ENCODE results near the gene VPS51.

VPS51 gene

GRCh38 chr11:65095974-65096806 is at the start of gene VPS51:
Gene VPS51 (plus strand): TSS chr11:65096214. CDS start chr11:65096251, 37 bp downstream.
- DNase-seq (ENCODE audit: low read depth), result peak; percentile 71

- DNase-seq (ENCODE audit: low read depth), result no peak
Observed at GRCh38 chr11:65047581-65048422, 48.2 kb upstream of the VPS51 start.

GRCh38 chr11:65051398-65051858 is 44.6 kb upstream of the VPS51 start:
- DNase-seq (ENCODE audit: low read depth), result no peak

GRCh38 chr11:65053827-65054508 is 42.0 kb upstream of the VPS51 start:
- DNase-seq (ENCODE audit: low read depth), result no peak

- no peak for DNase-seq (ENCODE audit: low read depth)
Observed at GRCh38 chr11:65055538-65055937, 40.5 kb upstream of the VPS51 start.

- DNase-seq (ENCODE audit: low read depth), result no peak
Observed at GRCh38 chr11:65056999-65057398, 39.0 kb upstream of the VPS51 start.

- no peak for DNase-seq (ENCODE audit: low read depth)
Observed at GRCh38 chr11:65057526-65057925, 38.5 kb upstream of the VPS51 start.

- DNase-seq (ENCODE audit: low read depth), result no peak
Observed at GRCh38 chr11:65058012-65058411, 38.0 kb upstream of the VPS51 start.

GRCh38 chr11:65058419-65059054 is 37.5 kb upstream of the VPS51 start, which contains the start of gene NAALADL1:
Gene NAALADL1 (minus strand): TSS chr11:65058553. CDS start chr11:65058521, 32 bp downstream.
- no peak for DNase-seq (ENCODE audit: low read depth)

- no peak for DNase-seq (ENCODE audit: low read depth)
Observed at GRCh38 chr11:65059523-65059922, 36.5 kb upstream of the VPS51 start.

- DNase-seq (ENCODE audit: low read depth), result no peak
Observed at GRCh38 chr11:65059959-65060824, 35.8 kb upstream of the VPS51 start.

GRCh38 chr11:65060913-65061408 is 35.1 kb upstream of the VPS51 start:
- DNase-seq (ENCODE audit: low read depth), result no peak

GRCh38 chr11:65063532-65063931 is 32.5 kb upstream of the VPS51 start:
- no peak for DNase-seq (ENCODE audit: low read depth)

- DNase-seq (ENCODE audit: low read depth), result no peak
Observed at GRCh38 chr11:65064847-65065240, 31.2 kb upstream of the VPS51 start.

- DNase-seq (ENCODE audit: low read depth), result no peak
Observed at GRCh38 chr11:65065851-65066250, 30.2 kb upstream of the VPS51 start.

GRCh38 chr11:65066315-65066714 is 29.7 kb upstream of the VPS51 start:
- DNase-seq (ENCODE audit: low read depth), result no peak

GRCh38 chr11:65066805-65067291 is 29.2 kb upstream of the VPS51 start:
- no peak for DNase-seq (ENCODE audit: low read depth)

GRCh38 chr11:65067446-65067845 is 28.6 kb upstream of the VPS51 start:
- no peak for DNase-seq (ENCODE audit: low read depth)

GRCh38 chr11:65069217-65069616 is 26.8 kb upstream of the VPS51 start:
- DNase-seq (ENCODE audit: low read depth), result no peak

GRCh38 chr11:65071907-65072630 is 23.9 kb upstream of the VPS51 start:
- no peak for DNase-seq (ENCODE audit: low read depth)

Measured in stimulated activated CD8-positive, alpha-beta memory T cell treated with anti-CD3 and anti-CD28 coated beads, Interleukin-4, amount 100 ng/mL, for 24 hours (primary cell).